ENCODE results near the gene ATAD1.

GRCh38 chr10:87705339-87705738, 112.7 kb downstream of the ATAD1 start:
- TF ChIP-seq POLR2A (IDR thresholded peaks at IDR 0.05; ENCODE audit: low read length) (no peak), GATA1 (IDR thresholded peaks at IDR 0.05; ENCODE audit: low read depth, low read length) (no peak)
